ENCODE measurements around the gene RAB7A. TPM values are rescaled to one million over a fixed set of nuclear protein-coding genes. Genes with fewer than 3 reads are reported as not detected.
"Not testable (repeated sequence)": the region's sequence is repeated elsewhere in the genome, so short reads cannot be mapped to it uniquely, and the experiment has no call there.

The RAB7A gene
- total RNA-seq, 1 experiment from 2014 or later, result 50.8 TPM

DNA sequence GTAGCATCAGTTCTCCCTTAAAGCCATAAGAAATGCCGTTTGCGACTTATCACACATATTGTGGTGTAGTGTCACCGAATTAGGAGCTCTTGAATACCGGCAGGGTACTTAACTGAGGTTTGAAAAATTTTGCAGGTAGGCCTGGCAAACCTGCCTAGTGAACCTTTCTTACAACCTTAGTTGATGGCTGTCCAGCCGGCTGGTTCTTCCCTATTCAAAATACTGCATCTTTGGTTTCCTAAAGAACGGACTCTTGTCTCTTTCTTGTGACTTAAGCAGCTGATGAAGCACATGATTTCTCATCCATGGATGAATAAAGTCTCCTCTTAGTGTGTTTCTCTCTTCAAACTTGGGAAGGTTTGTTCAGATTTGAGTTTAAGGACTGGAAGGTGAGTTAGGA, 1.5 kb downstream of the RAB7A start:
- H3K4me1 ChIP-seq (replicated peaks), result peaks cover 29% of the 10 kb centered on the region

DNA sequence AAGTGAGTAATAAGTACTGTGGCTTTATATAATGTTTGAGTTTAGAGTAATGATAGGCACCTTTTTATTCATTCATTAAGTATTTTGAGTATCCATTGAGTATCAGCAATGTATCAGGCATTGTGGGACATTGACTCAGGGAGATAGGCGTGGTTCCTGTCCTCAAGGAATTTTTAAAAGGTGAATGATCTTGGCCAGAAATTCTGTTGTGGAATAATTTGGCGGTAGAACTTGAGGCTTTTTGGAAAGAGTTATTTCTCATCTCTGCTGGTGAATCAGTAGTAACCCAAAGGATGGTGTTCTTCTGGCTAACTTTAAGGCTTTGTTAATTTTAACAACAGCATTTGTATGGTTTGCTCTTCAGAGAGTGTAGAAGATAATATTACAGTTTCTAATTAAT, 2.0 kb downstream of the RAB7A start:
- DNase-seq (ENCODE audit: low read depth in 1 of 2, low spot score in 2 of 2), result no peak

More for the DNA sequence above, 1.5 kb downstream of the RAB7A start:
- peaks cover 17% of the 10 kb centered on the region for H3K36me3 ChIP-seq
- no peak for DNase-seq (ENCODE audit: low read depth in 1 of 2, low spot score in 2 of 2)
- no peaks in the 10 kb centered on the region for H3K9me3 ChIP-seq (replicated peaks)
- H3K27me3 ChIP-seq (replicated peaks), result no peaks in the 10 kb centered on the region
- H3K27ac ChIP-seq, result 0 out of 2 replicates have a peak overlapping the region, but pooled peaks have one; percentile 88
- H3K4me3 ChIP-seq, result peak overlapping the region; percentile 82

DNA sequence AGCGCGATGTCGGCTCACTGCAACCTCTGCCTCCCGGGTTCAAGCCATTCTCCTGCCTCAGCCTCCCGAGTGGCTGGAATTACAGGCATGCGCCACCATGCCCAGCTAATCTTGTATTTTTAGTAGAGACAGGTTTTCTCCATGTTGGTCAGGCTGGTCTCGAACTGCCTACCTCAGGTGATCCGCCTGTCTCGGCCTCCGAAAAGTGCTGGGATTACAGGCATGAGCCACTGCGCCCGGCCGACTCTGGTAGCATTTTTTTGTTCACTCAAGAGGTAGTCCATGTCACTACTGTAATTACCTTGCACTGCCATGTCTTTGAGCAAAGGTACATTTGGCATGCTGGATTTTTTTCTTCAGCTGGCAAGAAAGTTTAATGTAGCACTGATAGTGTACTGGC, 2.5 kb downstream of the RAB7A start:
- H3K27ac ChIP-seq, H3K4me3 ChIP-seq: not testable (repeated sequence)

More for the DNA sequence above, 2.0 kb downstream of the RAB7A start:
- H3K4me3 ChIP-seq, result no peak overlapping the region
- H3K27ac ChIP-seq, result no peak overlapping the region
- peaks cover 19% of the 10 kb centered on the region for H3K36me3 ChIP-seq
- peaks cover 29% of the 10 kb centered on the region for H3K4me1 ChIP-seq (replicated peaks)
- H3K9me3 ChIP-seq (replicated peaks), result no peaks in the 10 kb centered on the region
- H3K27me3 ChIP-seq (replicated peaks), result no peaks in the 10 kb centered on the region

DNA sequence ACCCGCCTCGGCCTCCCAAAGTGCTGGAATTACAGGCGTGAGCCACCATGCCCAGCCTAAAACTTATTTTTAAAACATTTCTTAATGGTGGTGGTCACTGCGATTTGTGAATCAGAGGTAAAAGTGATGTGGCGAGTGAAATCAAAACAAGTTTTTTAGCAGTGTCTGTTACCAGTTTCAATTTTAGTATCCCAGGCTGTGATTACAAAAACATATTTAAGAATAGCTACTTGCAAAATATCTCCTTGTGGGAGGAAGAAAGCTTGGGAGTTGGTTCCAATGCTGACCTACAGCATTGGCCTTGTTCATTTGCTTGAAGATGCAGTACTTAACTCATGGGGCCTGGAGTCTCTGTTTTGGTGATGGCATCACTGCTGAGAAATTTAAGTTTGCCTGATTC, 4.5 kb downstream of the RAB7A start:
- no peak overlapping the region for H3K4me3 ChIP-seq
- H3K27ac ChIP-seq, result no peak overlapping the region
- H3K27me3 ChIP-seq (replicated peaks), result no peaks in the 10 kb centered on the region
- peaks cover 29% of the 10 kb centered on the region for H3K36me3 ChIP-seq
- DNase-seq (ENCODE audit: low read depth in 1 of 2, low spot score in 2 of 2), result no peak
- peaks cover 32% of the 10 kb centered on the region for H3K4me1 ChIP-seq (replicated peaks)
- H3K9me3 ChIP-seq (replicated peaks), result no peaks in the 10 kb centered on the region

More for the DNA sequence above, 2.5 kb downstream of the RAB7A start:
- Histone ChIP-seq H3K4me1 (replicated peaks) (peaks cover 29% of the 10 kb centered on the region), H3K36me3 (peaks cover 24% of the 10 kb centered on the region)
- not testable (repeated sequence) for H3K9me3 ChIP-seq (replicated peaks); DNase-seq (ENCODE audit: low read depth in 1 of 2, low spot score in 2 of 2); H3K27me3 ChIP-seq (replicated peaks)

DNA sequence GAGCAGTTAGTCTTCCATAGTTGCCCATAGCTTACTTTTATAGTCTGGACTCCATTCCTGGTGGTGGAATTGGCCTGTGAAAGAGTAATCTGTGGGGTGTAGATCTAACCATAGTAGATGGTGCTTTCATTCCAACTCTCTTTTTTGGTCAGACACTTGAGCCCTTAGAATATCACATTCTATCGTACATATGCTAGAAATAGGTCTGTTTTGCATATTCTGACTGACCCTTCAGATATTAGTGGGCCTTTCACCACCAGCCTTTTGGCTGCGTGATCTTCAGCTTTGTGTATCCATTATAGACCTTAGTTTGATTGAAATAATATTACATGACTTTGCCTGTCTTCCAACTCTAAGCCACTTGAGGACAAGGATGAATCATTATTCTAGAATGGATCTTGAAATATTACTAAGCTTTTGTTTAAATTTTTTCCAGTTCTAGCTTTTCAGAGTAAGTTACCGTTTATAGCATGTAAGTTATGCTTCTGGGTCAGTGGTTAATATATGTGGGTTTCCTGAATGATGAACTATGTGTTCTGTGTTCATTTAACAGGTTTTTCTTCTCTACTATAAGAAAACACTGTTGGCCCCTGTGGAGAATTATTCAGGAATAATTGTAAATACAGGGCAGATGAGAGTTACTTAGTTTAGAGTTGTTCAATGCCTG, 8.7 kb downstream of the RAB7A start:
- no peak overlapping the region for H3K4me3 ChIP-seq
- peaks cover 36% of the 10 kb centered on the region for H3K36me3 ChIP-seq
- no peak for DNase-seq (ENCODE audit: low read depth in 1 of 2, low spot score in 2 of 2)
- H3K4me1 ChIP-seq (replicated peaks), result peaks cover 14% of the 10 kb centered on the region
- no peaks in the 10 kb centered on the region for H3K9me3 ChIP-seq (replicated peaks)
- no peak overlapping the region for H3K27ac ChIP-seq
- H3K27me3 ChIP-seq (replicated peaks), result no peaks in the 10 kb centered on the region

DNA sequence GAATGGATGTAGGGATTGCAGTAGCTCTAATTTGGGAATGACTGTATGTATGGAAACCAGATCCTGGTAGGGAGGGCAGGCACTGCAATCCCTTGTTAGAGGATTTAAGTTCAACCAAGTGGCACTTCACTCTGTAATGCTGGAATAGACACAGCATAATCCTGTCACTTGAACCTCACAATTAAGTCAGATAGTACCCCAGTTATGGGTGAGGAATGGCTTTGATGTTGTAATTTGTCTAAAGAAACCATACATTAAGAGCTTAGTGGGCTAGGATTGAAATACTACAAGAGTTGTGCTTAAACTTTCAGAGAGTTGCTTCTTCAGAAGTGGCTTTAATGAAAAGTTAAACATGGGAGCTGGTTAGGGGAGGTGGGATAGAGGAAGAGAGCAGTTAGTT, 9.3 kb downstream of the RAB7A start:
- H3K4me3 ChIP-seq, result no peak overlapping the region
- peaks cover 12% of the 10 kb centered on the region for H3K4me1 ChIP-seq (replicated peaks)
- DNase-seq (ENCODE audit: low read depth in 1 of 2, low spot score in 2 of 2), result no peak
- H3K9me3 ChIP-seq (replicated peaks), result no peaks in the 10 kb centered on the region
- H3K27me3 ChIP-seq (replicated peaks), result no peaks in the 10 kb centered on the region
- H3K36me3 ChIP-seq, result peaks cover 40% of the 10 kb centered on the region
- no peak overlapping the region for H3K27ac ChIP-seq

DNA sequence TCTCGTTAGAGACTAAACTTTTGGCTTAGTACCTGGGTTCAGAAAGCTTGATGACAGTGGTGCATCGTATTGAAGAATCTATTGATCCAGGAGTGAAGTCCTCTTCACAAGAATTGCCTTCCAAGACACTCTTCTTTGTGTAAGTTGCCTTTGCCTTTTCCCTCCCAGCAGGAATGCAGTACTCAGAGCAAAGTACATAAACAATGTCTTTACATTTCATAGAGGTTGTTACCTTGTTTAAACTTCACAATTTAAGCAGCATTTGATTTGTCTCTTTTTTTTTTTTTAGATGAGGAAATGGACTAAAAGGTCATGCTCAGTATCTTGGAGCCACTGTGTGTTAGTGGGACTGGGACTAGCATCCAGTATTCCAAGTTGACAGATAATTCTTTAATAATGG, 9.9 kb downstream of the RAB7A start:
- peaks cover 12% of the 10 kb centered on the region for H3K4me1 ChIP-seq (replicated peaks)
- H3K4me3 ChIP-seq, result no peak overlapping the region
- H3K27me3 ChIP-seq (replicated peaks), result no peaks in the 10 kb centered on the region
- DNase-seq (ENCODE audit: low read depth in 1 of 2, low spot score in 2 of 2), result no peak
- H3K9me3 ChIP-seq (replicated peaks), result no peaks in the 10 kb centered on the region
- H3K27ac ChIP-seq, result no peak overlapping the region
- peaks cover 35% of the 10 kb centered on the region for H3K36me3 ChIP-seq

DNA sequence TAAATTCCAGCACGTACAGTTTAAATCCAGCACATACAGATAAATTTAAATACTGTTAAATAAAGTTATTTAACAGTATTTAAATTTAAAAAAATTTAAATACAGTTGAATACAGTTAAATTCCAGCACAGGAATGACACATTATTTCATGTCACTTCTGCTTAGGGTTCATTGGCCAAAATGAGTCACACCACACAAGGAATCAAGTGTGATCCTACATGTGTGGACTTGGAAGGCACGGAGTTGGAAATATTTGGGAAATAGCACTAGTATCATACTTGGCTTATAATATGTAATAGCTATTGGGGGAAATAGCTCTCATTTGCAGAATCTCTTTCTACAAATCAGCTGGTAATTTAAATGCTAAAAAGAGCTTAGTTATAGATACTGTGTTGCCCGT, 10.6 kb downstream of the RAB7A start:
- H3K4me1 ChIP-seq (replicated peaks), result peaks cover 12% of the 10 kb centered on the region
- H3K9me3 ChIP-seq (replicated peaks), result no peaks in the 10 kb centered on the region
- DNase-seq (ENCODE audit: low read depth in 1 of 2, low spot score in 2 of 2), result no peak
- H3K36me3 ChIP-seq, result peaks cover 35% of the 10 kb centered on the region
- H3K27me3 ChIP-seq (replicated peaks), result no peaks in the 10 kb centered on the region
- no peak overlapping the region for H3K27ac ChIP-seq
- H3K4me3 ChIP-seq, result no peak overlapping the region

DNA sequence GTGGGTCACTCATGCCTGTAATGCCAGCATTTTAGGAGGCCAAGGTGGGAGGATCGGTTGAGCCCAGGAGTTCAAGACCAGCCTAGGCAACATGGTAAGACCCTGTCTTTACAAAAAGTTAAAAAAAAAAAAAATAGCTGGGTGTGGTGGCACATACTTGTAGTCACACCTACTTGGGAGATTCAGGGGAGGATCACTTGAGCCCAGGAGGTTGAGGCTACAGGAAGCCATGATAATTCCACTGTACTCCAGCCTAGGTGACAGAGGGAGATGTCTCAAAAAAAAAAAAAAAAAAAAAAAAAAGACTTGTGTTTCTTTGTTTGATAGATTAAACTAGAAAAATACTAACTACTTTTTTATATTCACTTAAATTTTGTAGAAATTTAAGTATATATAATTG, 14.6 kb downstream of the RAB7A start:
- H3K9me3 ChIP-seq (replicated peaks), result no peaks in the 10 kb centered on the region
- H3K27ac ChIP-seq, result no peak overlapping the region
- no peak for DNase-seq (ENCODE audit: low read depth in 1 of 2, low spot score in 2 of 2)
- H3K27me3 ChIP-seq (replicated peaks), result no peaks in the 10 kb centered on the region
- H3K4me3 ChIP-seq, result no peak overlapping the region
- H3K36me3 ChIP-seq, result peaks cover 29% of the 10 kb centered on the region
- peaks cover 7% of the 10 kb centered on the region for H3K4me1 ChIP-seq (replicated peaks)

DNA sequence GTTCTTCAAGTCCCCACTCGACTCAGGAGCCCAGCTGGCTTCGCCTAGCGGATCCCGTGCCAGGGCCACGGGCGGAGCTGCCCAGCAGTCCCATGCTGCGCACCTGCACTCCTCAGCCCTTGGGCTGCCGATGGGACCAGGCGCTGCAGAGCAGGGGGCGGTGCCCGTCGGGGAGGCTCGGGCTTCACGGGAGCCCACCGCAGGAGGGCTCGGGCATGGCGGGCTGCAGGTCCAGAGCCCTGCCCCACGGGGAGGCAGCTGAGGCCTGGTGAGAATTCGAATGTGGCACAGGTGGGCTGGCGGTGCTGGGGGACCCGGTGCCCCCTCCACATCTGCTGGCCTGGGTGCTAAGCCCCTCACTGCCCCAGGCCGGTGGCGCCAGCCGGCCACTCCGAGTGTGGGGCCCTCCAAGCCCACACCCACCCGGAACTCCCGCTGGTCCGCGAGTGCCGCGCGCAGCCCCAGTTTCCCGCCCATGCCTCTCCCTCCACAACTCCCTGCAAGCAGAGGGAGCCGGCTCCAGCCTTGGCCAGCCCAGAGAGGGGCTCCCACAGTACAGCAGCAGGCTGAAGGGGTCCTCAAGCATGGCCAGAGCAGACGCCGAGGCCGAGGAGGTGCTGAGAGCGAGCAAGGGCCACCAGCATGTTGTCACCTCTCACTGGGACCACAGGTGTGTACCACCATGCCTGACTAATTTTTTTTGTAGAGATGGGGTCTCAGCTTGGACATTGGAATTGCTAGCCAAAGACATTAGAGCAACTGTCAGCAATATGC, 17.0 kb downstream of the RAB7A start:
- Histone ChIP-seq H3K36me3 (peaks cover 27% of the 10 kb centered on the region), H3K27ac (no peak overlapping the region), H3K4me1 (replicated peaks) (no peaks in the 10 kb centered on the region), H3K4me3 (no peak overlapping the region), H3K27me3 (replicated peaks) (no peaks in the 10 kb centered on the region), H3K9me3 (replicated peaks) (no peaks in the 10 kb centered on the region)
- DNase-seq (ENCODE audit: low read depth in 1 of 2, low spot score in 2 of 2), result no peak

DNA sequence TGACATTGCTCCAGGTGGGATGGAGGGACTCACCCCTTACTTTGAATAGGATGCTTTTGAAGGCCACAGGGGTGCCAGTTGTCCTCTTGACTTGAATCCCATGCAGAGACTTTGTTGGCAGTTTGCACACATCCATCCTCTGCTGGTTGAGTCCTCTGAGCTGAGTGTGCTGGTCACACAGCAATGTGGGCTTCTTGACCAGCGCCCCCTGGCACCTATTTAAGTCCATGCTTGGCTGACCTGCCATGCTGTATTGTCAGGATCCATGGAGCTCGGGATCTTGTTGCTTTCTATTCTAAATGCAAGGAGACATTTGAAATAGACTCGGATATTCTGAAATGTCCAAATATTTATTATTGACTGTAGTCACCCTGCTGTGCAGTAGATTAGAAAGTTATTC, 19.8 kb downstream of the RAB7A start:
- Histone ChIP-seq H3K27me3 (replicated peaks) (no peaks in the 10 kb centered on the region), H3K4me3 (no peak overlapping the region), H3K9me3 (replicated peaks) (no peaks in the 10 kb centered on the region), H3K27ac (no peak overlapping the region), H3K4me1 (replicated peaks) (no peaks in the 10 kb centered on the region), H3K36me3 (peaks cover 24% of the 10 kb centered on the region)
- DNase-seq (ENCODE audit: low read depth in 1 of 2, low spot score in 2 of 2), result no peak

DNA sequence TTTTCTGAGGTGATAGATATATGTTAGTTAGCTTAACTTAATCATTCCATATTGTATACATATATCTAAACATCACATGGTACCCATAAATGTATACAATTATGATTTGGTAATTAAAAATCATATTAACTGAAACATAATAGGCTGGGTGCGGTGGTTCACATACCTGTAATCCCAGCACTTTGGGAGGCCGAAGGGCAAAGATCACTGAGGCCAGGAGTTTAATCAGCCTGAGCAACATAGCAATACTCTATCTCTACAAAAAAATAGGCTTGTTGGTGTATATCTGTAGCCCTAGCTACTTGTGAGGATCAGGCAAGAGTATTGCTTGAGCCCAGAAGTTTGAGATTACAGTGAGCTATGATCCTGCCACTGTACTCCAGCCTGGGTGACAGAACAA, 20.9 kb downstream of the RAB7A start:
- H3K36me3 ChIP-seq, result peaks cover 35% of the 10 kb centered on the region
- no peak for DNase-seq (ENCODE audit: low read depth in 1 of 2, low spot score in 2 of 2)
- H3K9me3 ChIP-seq (replicated peaks), result no peaks in the 10 kb centered on the region
- H3K27me3 ChIP-seq (replicated peaks), result no peaks in the 10 kb centered on the region
- no peak overlapping the region for H3K4me3 ChIP-seq
- no peak overlapping the region for H3K27ac ChIP-seq
- no peaks in the 10 kb centered on the region for H3K4me1 ChIP-seq (replicated peaks)

DNA sequence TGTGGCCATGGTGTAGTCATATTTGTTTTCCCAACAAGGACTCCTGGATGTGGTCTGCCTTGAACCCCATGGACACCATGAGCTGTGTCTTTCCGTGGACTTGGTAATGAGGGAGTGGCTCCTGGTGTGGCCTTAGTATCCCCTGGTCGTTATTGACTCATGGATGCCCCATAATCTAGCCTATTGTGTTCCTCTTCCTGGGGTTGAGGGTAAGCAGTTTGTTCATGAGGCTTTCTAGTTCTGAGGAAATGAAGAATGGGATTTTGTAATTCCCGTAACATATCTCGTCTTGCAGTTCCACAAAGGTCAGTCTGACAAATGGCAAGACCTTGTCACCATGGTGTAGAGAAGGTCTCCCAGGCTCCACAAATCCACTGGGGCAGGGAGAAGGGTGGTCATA, 22.6 kb downstream of the RAB7A start:
- no peak overlapping the region for H3K4me3 ChIP-seq
- H3K36me3 ChIP-seq, result peaks cover 38% of the 10 kb centered on the region
- H3K9me3 ChIP-seq (replicated peaks), result no peaks in the 10 kb centered on the region
- no peak overlapping the region for H3K27ac ChIP-seq
- DNase-seq (ENCODE audit: low read depth in 1 of 2, low spot score in 2 of 2), result no peak
- no peaks in the 10 kb centered on the region for H3K27me3 ChIP-seq (replicated peaks)
- H3K4me1 ChIP-seq (replicated peaks), result no peaks in the 10 kb centered on the region

DNA sequence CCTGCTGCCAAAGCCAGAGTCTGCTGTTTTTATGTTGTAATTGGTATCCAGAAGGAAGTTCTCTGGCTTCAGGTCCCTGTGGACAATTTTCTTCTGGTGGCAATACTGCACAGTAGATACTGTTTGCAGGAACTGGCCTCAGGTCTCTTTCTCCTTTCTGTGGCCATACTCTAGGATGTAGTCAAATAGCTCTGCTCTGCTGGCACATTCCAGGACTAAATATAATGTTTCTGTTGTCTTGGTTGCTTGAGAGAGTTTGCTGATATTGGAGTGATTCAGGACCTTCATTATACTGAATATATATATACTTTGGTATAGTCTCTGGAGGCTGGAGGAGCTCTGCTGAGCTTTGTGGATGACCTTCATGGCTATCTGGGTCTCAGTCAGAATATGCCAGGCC, 23.1 kb downstream of the RAB7A start:
- H3K4me3 ChIP-seq, result no peak overlapping the region
- DNase-seq (ENCODE audit: low read depth in 1 of 2, low spot score in 2 of 2), result no peak

More for the DNA sequence above, 23.1 kb downstream of the RAB7A start:
- no peaks in the 10 kb centered on the region for H3K9me3 ChIP-seq (replicated peaks)
- H3K27me3 ChIP-seq (replicated peaks), result no peaks in the 10 kb centered on the region
- no peaks in the 10 kb centered on the region for H3K4me1 ChIP-seq (replicated peaks)
- H3K27ac ChIP-seq, result no peak overlapping the region
- H3K36me3 ChIP-seq, result peaks cover 38% of the 10 kb centered on the region

Measured in SJSA1 (cell line).